ENCODE data around the gene SENP5. TPM values are rescaled to one million over a fixed set of nuclear protein-coding genes. Genes with fewer than 3 reads are reported as not detected.

The SENP5 gene
- total and polyA plus RNA-seq, 2 of the 8 experiments (the other 6 are each of a cell fraction or from before 2014, with no cell fraction given): 6.7 to 27.3 TPM

GRCh38 chr3:196971094-196971698 is 103.5 kb downstream of the SENP5 start:
- DNase-seq (ENCODE audit: low read depth in 1 of 2, low spot score in 2 of 2) (no peak), FAIRE-seq (no peak)
- Histone ChIP-seq H4K5ac (ENCODE audit: insufficient read length, low read depth, low read length) (no peak overlapping the region), H3K36me3 (ENCODE audit: control insufficient read depth in 2 of 4, insufficient read depth in 4 of 4, low read length in 3 of 4) (peaks cover 0 to 8% (median 0%) of the 10 kb centered on the region in 4 experiments; a peak in 1 of 8 replicates), H3K9me3 (ENCODE audit: insufficient read depth in 2 of 2, low read depth in 1 of 2, low read length in 1 of 2) (no peaks in the 10 kb centered on the region), H3K56ac (replicated peaks; ENCODE audit: insufficient read length, low read depth, low read length) (no peak overlapping the region), H3K4me2 (ENCODE audit: insufficient read depth in 1 of 2, low read depth in 2 of 2, low read length in 2 of 2) (no peak overlapping the region), H2BK120ac (replicated peaks; ENCODE audit: low read depth, low read length) (no peak overlapping the region), H3K79me2 (ENCODE audit: control insufficient read depth in 1 of 2, insufficient read depth in 2 of 2, low read length in 2 of 2) (no peaks in the 10 kb centered on the region), H3K4me3 (ENCODE audit: extremely low read depth in 1 of 4, insufficient read depth in 2 of 4, low read depth in 3 of 4, low read length in 4 of 4) (no peak overlapping the region), H2BK20ac (ENCODE audit: low read length) (no peak overlapping the region), H4K8ac (ENCODE audit: extremely low read depth, insufficient read depth, low read length) (no peak overlapping the region), H2BK5ac (ENCODE audit: low read depth, low read length) (no peak overlapping the region), H4K20me1 (replicated peaks in 1 of 2; ENCODE audit: control insufficient read depth in 1 of 2, insufficient read depth in 2 of 2, low read length in 2 of 2) (no peaks in the 10 kb centered on the region), H3K4ac (replicated peaks; ENCODE audit: insufficient read length, low read depth, low read length) (no peak overlapping the region), H3K27ac (ENCODE audit: low read depth, low read length) (no peak overlapping the region), H3K14ac (ENCODE audit: insufficient read length) (no peak overlapping the region), H2AK5ac (ENCODE audit: low read depth, low read length) (no peak overlapping the region; the same call in 1 of the 2 replicates), H3K79me1 (ENCODE audit: low read depth, low read length) (no peaks in the 10 kb centered on the region), H2BK12ac (ENCODE audit: low read depth, low read length) (no peak overlapping the region), H3K23me2 (ENCODE audit: low read depth, low read length) (peaks cover 10% of the 10 kb centered on the region; the same call in 1 of the 2 replicates), H4K91ac (replicated peaks; ENCODE audit: insufficient read length, low read length) (no peak overlapping the region), H2AFZ (ENCODE audit: low read length) (no peak overlapping the region), H3K27me3 (replicated peaks in 1 of 4; ENCODE audit: control insufficient read depth in 3 of 4, extremely low read depth in 1 of 4, insufficient read depth in 3 of 4, low read length in 3 of 4) (peaks cover 49 to 54% (median 52%) of the 10 kb centered on the region in 4 experiments), H3K9ac (replicated peaks in 1 of 4; ENCODE audit: extremely low read depth in 1 of 4, low read depth in 3 of 4, low read length in 3 of 4) (no peak overlapping the region), H3K18ac (ENCODE audit: extremely low read depth, low read length) (no peak overlapping the region), H2BK15ac (ENCODE audit: low read length) (no peak overlapping the region), H3K4me1 (replicated peaks in 1 of 4; ENCODE audit: control insufficient read depth in 3 of 4, insufficient read depth in 4 of 4, low read length in 3 of 4) (peaks cover 0 to 24% (median 10%) of the 10 kb centered on the region in 4 experiments; a peak in 5 of 7 replicates), H3K23ac (ENCODE audit: insufficient read length) (no peak overlapping the region)
- CTCF ChIA-PET (ENCODE audit: partially characterized antibody): interaction anchor here (0.9 to 2.8 kb wide), 12 partner anchors 17 to 485 kb away, joined by 3 to 10 read pairs (median 4); no protein-coding TSS in a partner anchor
- POLR2A ChIA-PET (ENCODE audit: partially characterized antibody): no interaction called here
- WGBS, 2 experiments (ENCODE audit: extremely low coverage in 1 of 2, insufficient coverage in 1 of 2, insufficient read length in 1 of 2, insufficient replicate concordance in 2 of 2, low coverage in 1 of 2, low lambda C conversion rate in 2 of 2, missing lambda C conversion rate in 1 of 2): 79% methylated on average over 7 of the region's 7 CpGs; no CpG with 5 or more reads in 1 of the 2 experiments
- no peak for TF ChIP-seq E2F6 (IDR thresholded peaks at IDR 0.05)
- no peak for TF ChIP-seq CHD2 (IDR thresholded peaks at IDR 0.05; ENCODE audit: low read length)
- TF ChIP-seq FOSL1 (IDR thresholded peaks at IDR 0.05; ENCODE audit: insufficient read depth, low read depth, low read length): no peak
- no peak for TF ChIP-seq JUND (IDR thresholded peaks at IDR 0.05; ENCODE audit: low read length)
- TF ChIP-seq TBP (IDR thresholded peaks at IDR 0.05; ENCODE audit: low read depth, low read length): no peak
- no peak for TF ChIP-seq TAF7 (optimal IDR thresholded peaks at IDR 0.05; ENCODE audit: borderline replicate concordance, low read depth, low read length)
- TF ChIP-seq ZNF274 (IDR thresholded peaks at IDR 0.05; ENCODE audit: borderline replicate concordance, extremely low read depth, low read length): no peak
- TF ChIP-seq EGR1 (IDR thresholded peaks at IDR 0.05; ENCODE audit: borderline replicate concordance, low read depth, low read length): no peak
- TF ChIP-seq GTF2F1 (IDR thresholded peaks at IDR 0.05; ENCODE audit: borderline replicate concordance, low read depth, low read length): no peak
- TF ChIP-seq POLR2AphosphoS5 (IDR thresholded peaks at IDR 0.05; ENCODE audit: low read depth, low read length): no peak
- no peak for TF ChIP-seq SP2 (IDR thresholded peaks at IDR 0.05; ENCODE audit: low read length)
- no peak for TF ChIP-seq POLR2A (IDR thresholded peaks at IDR 0.05; ENCODE audit: control extremely low read depth in 1 of 2, low read depth in 2 of 2, low read length in 2 of 2)
- TF ChIP-seq JUN (IDR thresholded peaks at IDR 0.05; ENCODE audit: low read depth, low read length): no peak
